ENCODE measurements around the gene DSCAML1. TPM values are rescaled to one million over a fixed set of nuclear protein-coding genes. Genes with fewer than 3 reads are reported as not detected.

DSCAML1 gene
- total and polyA plus RNA-seq, 2 of the 8 experiments (the other 6 are each of a cell fraction or from before 2014, with no cell fraction given): 0.19 to 0.24 TPM

DNA sequence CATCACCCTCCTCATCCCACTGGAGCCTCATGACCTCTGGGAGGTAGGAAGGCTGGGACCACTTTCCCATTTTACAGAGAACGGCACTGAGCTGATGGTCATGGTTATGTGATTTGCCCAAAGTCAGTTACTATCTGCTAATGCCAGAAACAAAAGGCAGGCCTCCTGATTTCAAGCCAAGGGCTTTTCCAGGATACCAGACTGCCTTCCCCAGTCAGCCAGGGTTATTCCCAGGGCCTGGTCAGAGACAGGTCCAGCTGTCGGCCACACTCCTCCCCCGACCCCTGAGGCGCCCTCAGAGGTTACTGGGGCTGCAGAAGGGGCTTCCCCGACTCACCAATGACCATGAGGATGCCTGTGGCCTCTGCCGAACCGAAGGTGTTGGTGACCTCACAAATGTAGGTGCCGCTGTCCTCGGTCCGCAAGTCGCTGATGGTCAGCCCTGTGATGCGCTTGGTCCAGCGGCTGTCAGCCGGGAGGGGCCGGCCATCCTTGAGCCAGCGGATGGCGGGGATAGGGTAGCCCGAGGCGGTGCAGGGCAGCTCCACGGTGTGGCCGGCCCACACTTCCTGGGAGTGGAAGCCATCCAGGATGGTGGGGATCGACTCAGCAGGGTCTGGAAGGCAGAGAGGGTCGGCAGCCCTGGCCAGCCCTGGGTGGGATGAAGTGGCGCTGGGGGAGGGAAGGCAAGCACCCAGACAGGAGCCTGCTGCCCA lies 272.4 kb downstream of the DSCAML1 start:
- H3K27me3 ChIP-seq (replicated peaks in 1 of 4; ENCODE audit: control insufficient read depth in 3 of 4, extremely low read depth in 1 of 4, insufficient read depth in 3 of 4, low read length in 3 of 4): no peaks in the 10 kb centered on the region
- ChIA-PET CTCF (ENCODE audit: partially characterized antibody) (interaction anchor here (1.1 to 1.2 kb wide), 2 partner anchors 21 to 99 kb away, joined by 3 read pairs; no protein-coding TSS in a partner anchor), POLR2A (ENCODE audit: partially characterized antibody) (no interaction called here)
- H4K20me1 ChIP-seq (replicated peaks in 1 of 2; ENCODE audit: control insufficient read depth in 1 of 2, insufficient read depth in 2 of 2, low read length in 2 of 2): no peaks in the 10 kb centered on the region
- H2BK120ac ChIP-seq (replicated peaks; ENCODE audit: low read depth, low read length): no peak overlapping the region
- FAIRE-seq (no peak), DNase-seq (ENCODE audit: low read depth in 1 of 2, low spot score in 2 of 2) (no peak)
- no peaks in the 10 kb centered on the region for H3K23me2 ChIP-seq (ENCODE audit: low read depth, low read length)
- no peaks in the 10 kb centered on the region for H3K36me3 ChIP-seq (ENCODE audit: control insufficient read depth in 2 of 4, insufficient read depth in 4 of 4, low read length in 3 of 4)
- no peak overlapping the region for H3K14ac ChIP-seq (ENCODE audit: insufficient read length)
- H3K27ac ChIP-seq (ENCODE audit: low read depth, low read length): no peak overlapping the region
- H4K5ac ChIP-seq (ENCODE audit: insufficient read length, low read depth, low read length): no peak overlapping the region
- no peak overlapping the region for H3K56ac ChIP-seq (replicated peaks; ENCODE audit: insufficient read length, low read depth, low read length)
- no peak overlapping the region for H2AFZ ChIP-seq (ENCODE audit: low read length)
- H3K4me3 ChIP-seq (ENCODE audit: extremely low read depth in 1 of 4, insufficient read depth in 2 of 4, low read depth in 3 of 4, low read length in 4 of 4): no peak overlapping the region
- H4K91ac ChIP-seq (replicated peaks; ENCODE audit: insufficient read length, low read length): no peak overlapping the region
- H3K4ac ChIP-seq (replicated peaks; ENCODE audit: insufficient read length, low read depth, low read length): no peak overlapping the region
- no peaks in the 10 kb centered on the region for H3K79me1 ChIP-seq (ENCODE audit: low read depth, low read length)
- H3K9me3 ChIP-seq (ENCODE audit: insufficient read depth in 2 of 2, low read depth in 1 of 2, low read length in 1 of 2): no peaks in the 10 kb centered on the region
- no peak overlapping the region for H2BK12ac ChIP-seq (ENCODE audit: low read depth, low read length)
- no peak overlapping the region for H2BK20ac ChIP-seq (ENCODE audit: low read length)
- no peak overlapping the region for H3K4me2 ChIP-seq (ENCODE audit: insufficient read depth in 1 of 2, low read depth in 2 of 2, low read length in 2 of 2)
- no peak overlapping the region for H2BK15ac ChIP-seq (ENCODE audit: low read length)
- no peak overlapping the region for H4K8ac ChIP-seq (ENCODE audit: extremely low read depth, insufficient read depth, low read length)
- H3K18ac ChIP-seq (ENCODE audit: extremely low read depth, low read length): no peak overlapping the region
- whole genome bisulfite sequencing, 2 experiments (ENCODE audit: extremely low coverage in 1 of 2, insufficient coverage in 1 of 2, insufficient read length in 1 of 2, insufficient replicate concordance in 2 of 2, low coverage in 1 of 2, low lambda C conversion rate in 2 of 2, missing lambda C conversion rate in 1 of 2): 92% methylated on average over 22 of the region's 24 CpGs; no CpG with 5 or more reads in 1 of the 2 experiments
- no peak overlapping the region for H2AK5ac ChIP-seq (ENCODE audit: low read depth, low read length)
- no peak overlapping the region for H3K9ac ChIP-seq (replicated peaks in 1 of 4; ENCODE audit: extremely low read depth in 1 of 4, low read depth in 3 of 4, low read length in 3 of 4)
- H3K4me1 ChIP-seq (replicated peaks in 1 of 4; ENCODE audit: control insufficient read depth in 3 of 4, insufficient read depth in 4 of 4, low read length in 3 of 4): peaks cover 0 to 7% (median 3%) of the 10 kb centered on the region in 4 experiments; a peak in 5 of 7 replicates
- no peak overlapping the region for H2BK5ac ChIP-seq (ENCODE audit: low read depth, low read length)
- no peaks in the 10 kb centered on the region for H3K79me2 ChIP-seq (ENCODE audit: control insufficient read depth in 1 of 2, insufficient read depth in 2 of 2, low read length in 2 of 2)
- no peak overlapping the region for H3K23ac ChIP-seq (ENCODE audit: insufficient read length)
- TF ChIP-seq, protein P1, sequence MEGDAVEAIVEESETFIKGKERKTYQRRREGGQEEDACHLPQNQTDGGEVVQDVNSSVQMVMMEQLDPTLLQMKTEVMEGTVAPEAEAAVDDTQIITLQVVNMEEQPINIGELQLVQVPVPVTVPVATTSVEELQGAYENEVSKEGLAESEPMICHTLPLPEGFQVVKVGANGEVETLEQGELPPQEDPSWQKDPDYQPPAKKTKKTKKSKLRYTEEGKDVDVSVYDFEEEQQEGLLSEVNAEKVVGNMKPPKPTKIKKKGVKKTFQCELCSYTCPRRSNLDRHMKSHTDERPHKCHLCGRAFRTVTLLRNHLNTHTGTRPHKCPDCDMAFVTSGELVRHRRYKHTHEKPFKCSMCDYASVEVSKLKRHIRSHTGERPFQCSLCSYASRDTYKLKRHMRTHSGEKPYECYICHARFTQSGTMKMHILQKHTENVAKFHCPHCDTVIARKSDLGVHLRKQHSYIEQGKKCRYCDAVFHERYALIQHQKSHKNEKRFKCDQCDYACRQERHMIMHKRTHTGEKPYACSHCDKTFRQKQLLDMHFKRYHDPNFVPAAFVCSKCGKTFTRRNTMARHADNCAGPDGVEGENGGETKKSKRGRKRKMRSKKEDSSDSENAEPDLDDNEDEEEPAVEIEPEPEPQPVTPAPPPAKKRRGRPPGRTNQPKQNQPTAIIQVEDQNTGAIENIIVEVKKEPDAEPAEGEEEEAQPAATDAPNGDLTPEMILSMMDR (IDR thresholded peaks at IDR 0.05; ENCODE audit: control extremely low read depth in 1 of 3, insufficient read depth in 1 of 3, low read depth in 1 of 3, low read length in 3 of 3): no peak
- TF ChIP-seq BACH1 (IDR thresholded peaks at IDR 0.05; ENCODE audit: low read length) (no peak), PHF8 (conservative IDR thresholded peaks at IDR 0.05; ENCODE audit: low read depth, low read length) (no peak), POU5F1 (IDR thresholded peaks at IDR 0.05; ENCODE audit: low read depth, low read length) (no peak), KDM5A (IDR thresholded peaks at IDR 0.05; ENCODE audit: low read length) (no peak), RNF2 (IDR thresholded peaks at IDR 0.05; ENCODE audit: borderline replicate concordance, low read depth, low read length, missing control alignments, poor library complexity, severe bottlenecking) (no peak), SUZ12 (IDR thresholded peaks at IDR 0.05; ENCODE audit: low read length) (no peak), SP2 (IDR thresholded peaks at IDR 0.05; ENCODE audit: low read length) (no peak), EGR1 (IDR thresholded peaks at IDR 0.05; ENCODE audit: borderline replicate concordance, low read depth, low read length) (no peak), GABPA (IDR thresholded peaks at IDR 0.05; ENCODE audit: borderline replicate concordance, insufficient read depth, low read length) (no peak)

All from H1 (cell line).